DND-41 (cell line): ENCODE results near the gene SULT1B1.

ENCODE experiments used
- ATAC-seq: fragments of 200-7000 bp; cut with Tn5 transposase; 3 replicates; pipeline ENCODE4 v1.9.1; 2021; ENCODE audit warnings: low read depth; ENCODE audit not compliant: insufficient read depth
- DNase-seq: peaks from one replicate; pipeline ENCODE4 v3.0.0-alpha.2; 2020
- H2AFZ ChIP-seq: 2 replicates; pipeline ENCODE4 v1.6.0; 2012; ENCODE audit warnings: low read depth, low read length
- H3K27ac ChIP-seq: 2 replicates; pipeline ENCODE4 v1.5.1; 2012; ENCODE audit warnings: low read length, inconsistent platforms
- H3K27me3 ChIP-seq: fragments of 200-600 bp; sonication (generic); 2 replicates; pipeline ENCODE4 v1.6.0; 2012; ENCODE audit warnings: low read length, mild to moderate bottlenecking, inconsistent platforms; ENCODE audit not compliant: insufficient read depth, poor library complexity
- H3K36me3 ChIP-seq: 2 replicates; pipeline ENCODE4 v1.5.1; 2012; ENCODE audit warnings: low read length, inconsistent platforms; ENCODE audit not compliant: insufficient read depth
- H3K4me1 ChIP-seq: 2 replicates; pipeline ENCODE4 v1.5.1; 2012; ENCODE audit warnings: mild to moderate bottlenecking, low read length; ENCODE audit not compliant: insufficient read depth
- H3K4me2 ChIP-seq: 2 replicates; pipeline ENCODE4 v1.6.0; 2012; ENCODE audit warnings: mild to moderate bottlenecking, moderate library complexity, low read length, inconsistent platforms; ENCODE audit not compliant: insufficient read depth
- H3K4me3 ChIP-seq, 2 experiments: fragments of 200-600 bp in 1 of 2; shearing (Covaris generic) in 1 of 2; 2 replicates each; pipeline ENCODE4 v1.5.1; 2012 to 2016; ENCODE audit warnings: inconsistent platforms in 2 of 2, low read length in 2 of 2, mild to moderate bottlenecking in 2 of 2, low read depth in 1 of 2, moderate library complexity in 1 of 2
- H3K79me2 ChIP-seq: 2 replicates; pipeline ENCODE4 v1.6.0; 2012; ENCODE audit warnings: low read length, inconsistent platforms; ENCODE audit not compliant: insufficient read depth
- H3K9ac ChIP-seq: 2 replicates; pipeline ENCODE4 v1.6.0; 2012; ENCODE audit warnings: low read depth, mild to moderate bottlenecking, inconsistent platforms, low read length, moderate library complexity
- H3K9me3 ChIP-seq: 2 replicates; pipeline ENCODE4 v1.5.1; 2012; ENCODE audit warnings: low read length, moderate library complexity, mild to moderate bottlenecking, inconsistent platforms; ENCODE audit not compliant: insufficient read depth, severe bottlenecking
- H4K20me1 ChIP-seq: 2 replicates; pipeline ENCODE4 v1.6.0; 2012; ENCODE audit warnings: low read length; ENCODE audit not compliant: insufficient read depth
- CTCF ChIP-seq: IDR thresholded peaks from 2 replicates; pipeline ENCODE4 v1.5.1; 2012; ENCODE audit warnings: borderline replicate concordance, low read length, moderate library complexity, mild to moderate bottlenecking; ENCODE audit not compliant: poor library complexity, severe bottlenecking; ENCODE audit errors: extremely low read depth
- EZH2 ChIP-seq: IDR thresholded peaks from 3 replicates; pipeline ENCODE4 v1.6.1; 2012; ENCODE audit warnings: borderline replicate concordance, low read depth, mild to moderate bottlenecking, moderate library complexity, low read length, inconsistent platforms; ENCODE audit not compliant: severe bottlenecking

Gene SULT1B1

GRCh38 chr4:69707807-69708206 lies 52.6 kb downstream of the SULT1B1 start:
- Histone ChIP-seq H3K4me2 (no peak overlapping the region), H2AFZ (no peak overlapping the region), H3K27ac (no peak overlapping the region), H3K9ac (no peak overlapping the region), H3K4me3 (no peak overlapping the region), H3K9me3 (no peaks in the 10 kb centered on the region), H3K4me1 (no peaks in the 10 kb centered on the region), H3K27me3 (peaks cover 3% of the 10 kb centered on the region), H3K79me2 (no peaks in the 10 kb centered on the region), H4K20me1 (no peaks in the 10 kb centered on the region), H3K36me3 (no peaks in the 10 kb centered on the region)
- DNase-seq, result no peak
- ATAC-seq, result no peak
- no peak for TF ChIP-seq EZH2
- TF ChIP-seq CTCF, result no peak

GRCh38 chr4:69702201-69702600 lies 58.2 kb downstream of the SULT1B1 start:
- Histone ChIP-seq H3K9ac (no peak overlapping the region), H3K27me3 (peaks cover 3% of the 10 kb centered on the region), H2AFZ (no peak overlapping the region), H3K9me3 (no peaks in the 10 kb centered on the region), H3K4me3 (no peak overlapping the region), H4K20me1 (no peaks in the 10 kb centered on the region), H3K36me3 (no peaks in the 10 kb centered on the region), H3K79me2 (no peaks in the 10 kb centered on the region), H3K27ac (no peak overlapping the region), H3K4me2 (no peak overlapping the region), H3K4me1 (no peaks in the 10 kb centered on the region)
- TF ChIP-seq CTCF (no peak), EZH2 (no peak)
- DNase-seq, result no peak
- no peak for ATAC-seq

- Histone ChIP-seq H3K27ac (no peak overlapping the region), H3K79me2 (no peaks in the 10 kb centered on the region), H3K27me3 (peaks cover 3% of the 10 kb centered on the region), H4K20me1 (no peaks in the 10 kb centered on the region), H3K36me3 (no peaks in the 10 kb centered on the region), H3K4me3 (no peak overlapping the region), H3K9ac (no peak overlapping the region), H2AFZ (no peak overlapping the region), H3K4me2 (no peak overlapping the region), H3K9me3 (no peaks in the 10 kb centered on the region), H3K4me1 (no peaks in the 10 kb centered on the region)
- DNase-seq, result no peak
- TF ChIP-seq CTCF, result no peak
- TF ChIP-seq EZH2, result no peak
- no peak for ATAC-seq
These were observed 58.7 kb downstream of the SULT1B1 start for GRCh38 chr4:69701696-69702095.

- Histone ChIP-seq H3K36me3 (no peaks in the 10 kb centered on the region), H3K27me3 (no peaks in the 10 kb centered on the region), H3K4me2 (no peak overlapping the region), H3K9ac (no peak overlapping the region), H3K9me3 (no peaks in the 10 kb centered on the region), H3K4me1 (no peaks in the 10 kb centered on the region), H4K20me1 (no peaks in the 10 kb centered on the region), H2AFZ (no peak overlapping the region), H3K27ac (no peak overlapping the region), H3K79me2 (no peaks in the 10 kb centered on the region), H3K4me3 (no peak overlapping the region)
- no peak for TF ChIP-seq EZH2
- TF ChIP-seq CTCF, result no peak
- no peak for ATAC-seq
- no peak for DNase-seq
These were observed 62.7 kb downstream of the SULT1B1 start for GRCh38 chr4:69697536-69698242.
